ENCODE results near the gene KHDC1L. TPM values are rescaled to one million over a fixed set of nuclear protein-coding genes. Genes with fewer than 3 reads are reported as not detected.
"Not testable (repeated sequence)": the region's sequence is repeated elsewhere in the genome, so short reads cannot be mapped to it uniquely, and the experiment has no call there.

Gene KHDC1L
- 0.23 TPM for polyA plus RNA-seq (2013, experiment 1 of 2)
- 0.10 TPM for polyA plus RNA-seq (2013, experiment 2 of 2)

GRCh38 chr6:73225396-73225795, at the start of gene KHDC1L:
KHDC1L (minus strand) TSS chr6:73225496; CDS start chr6:73225408, 88 bp downstream.
- H3K9me3 ChIP-seq (ENCODE audit: control insufficient read depth, low read length) = no peaks in the 10 kb centered on the region
- no peak within 1 kb of the TSS for H3K18ac ChIP-seq (ENCODE audit: low read depth in 1 of 2, low read length in 2 of 2)
- no peak within 1 kb of the TSS for H3K4ac ChIP-seq (ENCODE audit: low read depth in 1 of 2, low read length in 2 of 2)
- no peak within 1 kb of the TSS for H3K4me2 ChIP-seq (ENCODE audit: low read length, poor library complexity, severe bottlenecking)
- H3K4me3 ChIP-seq (ENCODE audit: insufficient read depth in 1 of 2, low read depth in 1 of 2, low read length in 2 of 2) = no peak within 1 kb of the TSS
- H2AFZ ChIP-seq (ENCODE audit: low read depth, low read length) = no peak within 1 kb of the TSS
- no peak within 1 kb of the TSS for H4K8ac ChIP-seq (ENCODE audit: low read length)
- H4K91ac ChIP-seq (ENCODE audit: low read length) = no peak within 1 kb of the TSS
- H2AK5ac ChIP-seq (ENCODE audit: low read length, severe bottlenecking) = no peak within 1 kb of the TSS
- H3K4me1 ChIP-seq (ENCODE audit: control insufficient read depth, insufficient read depth, low read depth, low read length) = no peaks in the 10 kb centered on the region
- H2BK5ac ChIP-seq (ENCODE audit: low read depth, low read length, poor library complexity, severe bottlenecking) = no peak within 1 kb of the TSS
- no peak within 1 kb of the TSS for H3K14ac ChIP-seq (ENCODE audit: low read length in 2 of 2)
- no peak within 1 kb of the TSS for H2BK120ac ChIP-seq (ENCODE audit: low read depth, low read length)
- no peak for DNase-seq
- H3K9ac ChIP-seq (ENCODE audit: low read length) = no peak within 1 kb of the TSS
- no peaks in the 10 kb centered on the region for H3K27me3 ChIP-seq (ENCODE audit: control insufficient read depth in 1 of 2, insufficient read depth in 1 of 2, low read length in 2 of 2)
- no peak within 1 kb of the TSS for H3K27ac ChIP-seq (ENCODE audit: low read length, poor library complexity, severe bottlenecking)
- no peak within 1 kb of the TSS for H2BK12ac ChIP-seq (ENCODE audit: low read length in 2 of 2)
- no peaks in the 10 kb centered on the region for H3K36me3 ChIP-seq (ENCODE audit: control insufficient read depth in 1 of 2, insufficient read depth in 2 of 2, low read depth in 1 of 2, low read length in 2 of 2)
- no peak within 1 kb of the TSS for H3K23ac ChIP-seq (ENCODE audit: low read length in 2 of 2)
- no peak within 1 kb of the TSS for H2BK15ac ChIP-seq (ENCODE audit: low read depth, poor library complexity, severe bottlenecking)
- WGBS = 91% methylated on average over 4 of the region's 4 CpGs
- H3K79me1 ChIP-seq (replicated peaks; ENCODE audit: low read length, poor library complexity, severe bottlenecking) = no peaks in the 10 kb centered on the region

- not testable (repeated sequence) for H3K14ac ChIP-seq (ENCODE audit: low read length in 2 of 2); H3K9me3 ChIP-seq (ENCODE audit: control insufficient read depth, low read length); H2BK5ac ChIP-seq (ENCODE audit: low read depth, low read length, poor library complexity, severe bottlenecking); H2BK120ac ChIP-seq (ENCODE audit: low read depth, low read length); H3K4me2 ChIP-seq (ENCODE audit: low read length, poor library complexity, severe bottlenecking); H4K91ac ChIP-seq (ENCODE audit: low read length); H2BK12ac ChIP-seq (ENCODE audit: low read length in 2 of 2); H3K27me3 ChIP-seq (ENCODE audit: control insufficient read depth in 1 of 2, insufficient read depth in 1 of 2, low read length in 2 of 2); H3K4me1 ChIP-seq (ENCODE audit: control insufficient read depth, insufficient read depth, low read depth, low read length); H3K4ac ChIP-seq (ENCODE audit: low read depth in 1 of 2, low read length in 2 of 2); H4K8ac ChIP-seq (ENCODE audit: low read length); H3K23ac ChIP-seq (ENCODE audit: low read length in 2 of 2); H3K9ac ChIP-seq (ENCODE audit: low read length); H3K27ac ChIP-seq (ENCODE audit: low read length, poor library complexity, severe bottlenecking); DNase-seq; H2AFZ ChIP-seq (ENCODE audit: low read depth, low read length); H3K4me3 ChIP-seq (ENCODE audit: insufficient read depth in 1 of 2, low read depth in 1 of 2, low read length in 2 of 2); H2AK5ac ChIP-seq (ENCODE audit: low read length, severe bottlenecking); H3K18ac ChIP-seq (ENCODE audit: low read depth in 1 of 2, low read length in 2 of 2); H2BK15ac ChIP-seq (ENCODE audit: low read depth, poor library complexity, severe bottlenecking)
- Histone ChIP-seq H3K36me3 (ENCODE audit: control insufficient read depth in 1 of 2, insufficient read depth in 2 of 2, low read depth in 1 of 2, low read length in 2 of 2) (peaks cover 7 to 23% of the 10 kb centered on the region in 2 experiments), H3K79me1 (replicated peaks; ENCODE audit: low read length, poor library complexity, severe bottlenecking) (peaks cover 14% of the 10 kb centered on the region)
- over 99% methylated on average over 11 of the region's 13 CpGs for WGBS
Measured at GRCh38 chr6:73269296-73269695, 44.0 kb upstream of the KHDC1L start.

- H2AFZ ChIP-seq (ENCODE audit: low read depth, low read length); H3K4ac ChIP-seq (ENCODE audit: low read depth in 1 of 2, low read length in 2 of 2); H2BK120ac ChIP-seq (ENCODE audit: low read depth, low read length); H3K27me3 ChIP-seq (ENCODE audit: control insufficient read depth in 1 of 2, insufficient read depth in 1 of 2, low read length in 2 of 2); H3K4me1 ChIP-seq (ENCODE audit: control insufficient read depth, insufficient read depth, low read depth, low read length); H2BK15ac ChIP-seq (ENCODE audit: low read depth, poor library complexity, severe bottlenecking); H2BK12ac ChIP-seq (ENCODE audit: low read length in 2 of 2); H3K9ac ChIP-seq (ENCODE audit: low read length); H3K9me3 ChIP-seq (ENCODE audit: control insufficient read depth, low read length); H2AK5ac ChIP-seq (ENCODE audit: low read length, severe bottlenecking); H3K23ac ChIP-seq (ENCODE audit: low read length in 2 of 2); H4K8ac ChIP-seq (ENCODE audit: low read length); H3K18ac ChIP-seq (ENCODE audit: low read depth in 1 of 2, low read length in 2 of 2); H2BK5ac ChIP-seq (ENCODE audit: low read depth, low read length, poor library complexity, severe bottlenecking); H3K4me2 ChIP-seq (ENCODE audit: low read length, poor library complexity, severe bottlenecking); H4K91ac ChIP-seq (ENCODE audit: low read length); H3K27ac ChIP-seq (ENCODE audit: low read length, poor library complexity, severe bottlenecking); DNase-seq; H3K14ac ChIP-seq (ENCODE audit: low read length in 2 of 2); H3K4me3 ChIP-seq (ENCODE audit: insufficient read depth in 1 of 2, low read depth in 1 of 2, low read length in 2 of 2): not testable (repeated sequence)
- 100% methylated on average over 20 of the region's 27 CpGs for WGBS
- Histone ChIP-seq H3K79me1 (replicated peaks; ENCODE audit: low read length, poor library complexity, severe bottlenecking) (peaks cover 17% of the 10 kb centered on the region), H3K36me3 (ENCODE audit: control insufficient read depth in 1 of 2, insufficient read depth in 2 of 2, low read depth in 1 of 2, low read length in 2 of 2) (peaks cover 7 to 23% of the 10 kb centered on the region in 2 experiments)
Measured at GRCh38 chr6:73268896-73269295, 43.6 kb upstream of the KHDC1L start.

- DNase-seq = no peak
Measured at GRCh38 chr6:73264446-73264845, 39.1 kb upstream of the KHDC1L start.

More at GRCh38 chr6:73264446-73264845, 39.1 kb upstream of the KHDC1L start:
- H3K9me3 ChIP-seq (ENCODE audit: control insufficient read depth, low read length) = no peaks in the 10 kb centered on the region
- no peak overlapping the region for H3K27ac ChIP-seq (ENCODE audit: low read length, poor library complexity, severe bottlenecking)
- 98% methylated on average over 3 of the region's 3 CpGs for WGBS
- no peak overlapping the region for H2AK5ac ChIP-seq (ENCODE audit: low read length, severe bottlenecking)
- peaks cover 20% of the 10 kb centered on the region for H3K79me1 ChIP-seq (replicated peaks; ENCODE audit: low read length, poor library complexity, severe bottlenecking)
- H3K4me1 ChIP-seq (ENCODE audit: control insufficient read depth, insufficient read depth, low read depth, low read length) = peaks cover 11% of the 10 kb centered on the region
- no peak overlapping the region for H2BK12ac ChIP-seq (ENCODE audit: low read length in 2 of 2)
- H3K9ac ChIP-seq (ENCODE audit: low read length) = no peak overlapping the region
- H2BK120ac ChIP-seq (ENCODE audit: low read depth, low read length) = no peak overlapping the region
- no peak overlapping the region for H2BK5ac ChIP-seq (ENCODE audit: low read depth, low read length, poor library complexity, severe bottlenecking)
- no peaks in the 10 kb centered on the region for H3K27me3 ChIP-seq (ENCODE audit: control insufficient read depth in 1 of 2, insufficient read depth in 1 of 2, low read length in 2 of 2)
- no peak overlapping the region for H3K18ac ChIP-seq (ENCODE audit: low read depth in 1 of 2, low read length in 2 of 2)
- H3K4me2 ChIP-seq (ENCODE audit: low read length, poor library complexity, severe bottlenecking) = no peak overlapping the region
- H3K4me3 ChIP-seq (ENCODE audit: insufficient read depth in 1 of 2, low read depth in 1 of 2, low read length in 2 of 2) = no peak overlapping the region
- H3K4ac ChIP-seq (ENCODE audit: low read depth in 1 of 2, low read length in 2 of 2) = no peak overlapping the region
- no peak overlapping the region for H3K14ac ChIP-seq (ENCODE audit: low read length in 2 of 2)
- no peak overlapping the region for H2BK15ac ChIP-seq (ENCODE audit: low read depth, poor library complexity, severe bottlenecking)
- no peak overlapping the region for H4K91ac ChIP-seq (ENCODE audit: low read length)
- no peak overlapping the region for H3K23ac ChIP-seq (ENCODE audit: low read length in 2 of 2)
- no peak overlapping the region for H2AFZ ChIP-seq (ENCODE audit: low read depth, low read length)
- peaks cover 0 to 11% of the 10 kb centered on the region in 2 experiments for H3K36me3 ChIP-seq (ENCODE audit: control insufficient read depth in 1 of 2, insufficient read depth in 2 of 2, low read depth in 1 of 2, low read length in 2 of 2)
- H4K8ac ChIP-seq (ENCODE audit: low read length) = no peak overlapping the region

All from mesenchymal stem cell (in vitro differentiated cells and primary cell).